ENCODE data around the gene PURB.
A peak's percentile ranks its signal among the peaks of the same experiment; 100 is the strongest.
"Not testable (repeated sequence)": the region's sequence is repeated elsewhere in the genome, so short reads cannot be mapped to it uniquely, and the experiment has no call there.

The PURB gene

GRCh38 chr7:44849885-44850544 is 35.3 kb downstream of the PURB start:
- DNase-seq = no peak

GRCh38 chr7:44849259-44849884 is 36.0 kb downstream of the PURB start:
- DNase-seq = no peak

- peak; percentile 100 for DNase-seq
These were observed 37.3 kb downstream of the PURB start, which contains the start of gene H2AZ2 for GRCh38 chr7:44847920-44848634. Gene H2AZ2, minus strand, starts transcription at chr7:44848087. Its CDS starts 116 bp downstream, at chr7:44847971.

GRCh38 chr7:44847509-44847919 is 37.8 kb downstream of the PURB start:
- peak; percentile 94 for DNase-seq

- DNase-seq = no peak
These were observed 38.4 kb downstream of the PURB start for GRCh38 chr7:44846816-44847508.

- not testable (repeated sequence) for DNase-seq
These were observed 38.9 kb downstream of the PURB start for GRCh38 chr7:44846390-44846789.

GRCh38 chr7:44845451-44845850 is 39.9 kb downstream of the PURB start:
- no peak for DNase-seq

- not testable (repeated sequence) for DNase-seq
These were observed 41.9 kb downstream of the PURB start for GRCh38 chr7:44843440-44843839.

GRCh38 chr7:44842675-44843074 is 42.7 kb downstream of the PURB start:
- not testable (repeated sequence) for DNase-seq

GRCh38 chr7:44838751-44839150 is 46.6 kb downstream of the PURB start:
- DNase-seq = no peak

GRCh38 chr7:44827567-44827966 is 57.8 kb downstream of the PURB start:
- DNase-seq = no peak

Data from right forelimb (tissue), 1 donor.